Lower leg skin (tissue), 4 donors: ENCODE data around the gene PIF1. TPM values are rescaled to one million over a fixed set of nuclear protein-coding genes. Genes with fewer than 3 reads are reported as not detected.

Source experiments
- DNase-seq, 2 donors: peaks; one replicate each; pipeline ENCODE4 v3.0.0-alpha.2; 2019; ENCODE audit warnings: low spot score in 2 of 2
- H3K4me3 ChIP-seq: fragments of 200-600 bp; sonication (generic); 2 replicates; pipeline ENCODE4 v1.5.1; 2017; ENCODE audit warnings: mild to moderate bottlenecking, low read depth; ENCODE audit not compliant: poor library complexity, severe bottlenecking
- CTCF ChIP-seq, 3 donors: fragments of 450-650 bp; IDR thresholded peaks; one replicate each; pipeline ENCODE4 v1.5.1; 2016; ENCODE audit warnings: antibody characterized with exemption in 3 of 3, mild to moderate bottlenecking in 3 of 3, moderate library complexity in 2 of 3
- POLR2A ChIP-seq, 2 donors: fragments of 450-650 bp; IDR thresholded peaks; one replicate each; pipeline ENCODE4 v1.6.1; 2016 to 2017; ENCODE audit warnings: antibody characterized with exemption in 2 of 2, mild to moderate bottlenecking in 1 of 2, moderate library complexity in 1 of 2
- WGBS, 2 donors: methylation state at CpG; one replicate each; pipeline ENCODE4 v1.1.5; 2018; 5-methylcytosine and 5-hydroxymethylcytosine counted together
- intact Hi-C: fragments of 100-400 bp; cut with DNase I; formaldehyde crosslinking; loops from one replicate; pipeline ENCODE4 v1.15.0; 2023; ENCODE audit warnings: low total_unique reads
- total RNA-seq, 4 donors: library from RNA; depleted of rRNA; stranded (reverse); fragments of >200 nt; gene quantifications; one replicate each; pipeline ENCODE4 v1.1.0, GENCODE V29; 2016

Gene PIF1
- total RNA-seq, 4 donors from 2014 or later: 0.25 to 2.5 (median 1.7) TPM

- peak overlapping the region; percentile 67 for H3K4me3 ChIP-seq
- WGBS, 2 donors: 5 to 10% methylated on average over 23 to 24 of the region's 26 CpGs
- DNase-seq: no peak
- intact Hi-C loops: no loop called here
- TF ChIP-seq CTCF (IDR thresholded peaks at IDR 0.05): no peak
- no peak for TF ChIP-seq POLR2A (IDR thresholded peaks at IDR 0.05)
These were observed 16.9 kb upstream of the PIF1 start for GRCh38 chr15:64842096-64842939.

GRCh38 chr15:64841344-64842095, 16.1 kb upstream of the PIF1 start, which contains the start of gene PLEKHO2:
Gene PLEKHO2, plus strand, starts transcription at chr15:64841915. Its CDS starts 102 bp downstream, at chr15:64842017.
- TF ChIP-seq CTCF (IDR thresholded peaks at IDR 0.05): no peak
- TF ChIP-seq POLR2A (IDR thresholded peaks at IDR 0.05): peak in 1 of 2 donors; percentile 78
- 0 to 2% methylated on average over 22 to 36 of the region's 75 CpGs for WGBS, 2 donors
- DNase-seq: peak; percentile 93 to 99
- peak within 1 kb of the TSS; percentile 67 for H3K4me3 ChIP-seq
- intact Hi-C loops: no loop called here

GRCh38 chr15:64841060-64841343, 15.6 kb upstream of the PIF1 start:
- peak overlapping the region; percentile 39 for H3K4me3 ChIP-seq
- TF ChIP-seq CTCF (IDR thresholded peaks at IDR 0.05) (no peak), POLR2A (IDR thresholded peaks at IDR 0.05) (no peak)
- intact Hi-C loops: no loop called here
- DNase-seq: no peak
- 0 to 6% methylated on average over 9 to 11 of the region's 12 CpGs for WGBS, 2 donors

GRCh38 chr15:64837502-64837901, 12.1 kb upstream of the PIF1 start:
- TF ChIP-seq CTCF (IDR thresholded peaks at IDR 0.05): no peak
- no peak for TF ChIP-seq POLR2A (IDR thresholded peaks at IDR 0.05)
- intact Hi-C loops: no loop called here
- no peak overlapping the region for H3K4me3 ChIP-seq
- DNase-seq: no peak
- whole genome bisulfite sequencing, 2 donors: 65 to 88% methylated on average over 1 of the region's 1 CpG

GRCh38 chr15:64836023-64836536, 10.6 kb upstream of the PIF1 start:
- H3K4me3 ChIP-seq: no peak overlapping the region
- no peak for TF ChIP-seq POLR2A (IDR thresholded peaks at IDR 0.05)
- TF ChIP-seq CTCF (IDR thresholded peaks at IDR 0.05): no peak
- intact Hi-C loops: no loop called here
- WGBS, 2 donors: 35 to 51% methylated on average over 14 of the region's 14 CpGs
- DNase-seq: no peak
